GM23338 (cell line): Measurements from ENCODE around the gene CHP2. TPM values are rescaled to one million over a fixed set of nuclear protein-coding genes. Genes with fewer than 3 reads are reported as not detected.

Experiments
- ATAC-seq: fragments of 200-7000 bp; cut with Tn5 transposase; 3 replicates; pipeline ENCODE4 v1.9.1; 2020
- DNase-seq: peaks from one replicate; pipeline ENCODE4 v3.0.0-alpha.2; 2015; ENCODE audit warnings: low spot score
- H2AFZ ChIP-seq: fragments of 200-600 bp; sonication (generic); 2 replicates; pipeline ENCODE4 v1.8.0; 2016; ENCODE audit warnings: antibody characterized with exemption, mild to moderate bottlenecking, moderate library complexity
- H3F3A ChIP-seq: fragments of 200-600 bp; sonication (generic); replicated peaks from 2 replicates; pipeline ENCODE4 v1.8.0; 2017; ENCODE audit warnings: antibody characterized with exemption, mixed run types, low read depth
- H3K27ac ChIP-seq: fragments of 200-600 bp; sonication (generic); 2 replicates; pipeline ENCODE4 v1.6.1; 2016; ENCODE audit warnings: low read depth
- H3K27me3 ChIP-seq: fragments of 200-600 bp; sonication (generic); 2 replicates; pipeline ENCODE4 v1.8.0; 2016; ENCODE audit warnings: mild to moderate bottlenecking, mixed run types, moderate library complexity; ENCODE audit not compliant: insufficient read depth
- H3K36me3 ChIP-seq: fragments of 200-600 bp; sonication (generic); 2 replicates; pipeline ENCODE4 v1.8.0; 2016; ENCODE audit warnings: mild to moderate bottlenecking; ENCODE audit not compliant: insufficient read depth
- H3K4me1 ChIP-seq: fragments of 200-600 bp; sonication (generic); 2 replicates; pipeline ENCODE4 v1.8.0; 2016; ENCODE audit warnings: mild to moderate bottlenecking, moderate library complexity; ENCODE audit not compliant: insufficient read depth
- H3K4me2 ChIP-seq: fragments of 200-600 bp; sonication (generic); 2 replicates; pipeline ENCODE4 v1.7.1; 2017; ENCODE audit warnings: mixed run types
- H3K4me3 ChIP-seq: fragments of 200-600 bp; sonication (generic); 2 replicates; pipeline ENCODE4 v1.6.1; 2016; ENCODE audit warnings: mixed run types
- H3K79me2 ChIP-seq: fragments of 200-600 bp; sonication (generic); replicated peaks from 2 replicates; pipeline ENCODE4 v1.8.0; 2017; ENCODE audit warnings: mild to moderate bottlenecking; ENCODE audit not compliant: insufficient read depth
- H3K9me2 ChIP-seq: fragments of 200-600 bp; sonication (generic); 2 replicates; pipeline ENCODE4 v1.8.0; 2017; ENCODE audit not compliant: insufficient read depth
- H4K20me1 ChIP-seq: fragments of 200-600 bp; sonication (generic); replicated peaks from 2 replicates; pipeline ENCODE4 v1.8.0; 2017; ENCODE audit warnings: mild to moderate bottlenecking; ENCODE audit not compliant: insufficient read depth
- H3K27ac Mint-ChIP-seq: 2 replicates; pipeline ENCODE4 v1.8.0; 2020; ENCODE audit warnings: inconsistent platforms, mild to moderate bottlenecking, moderate library complexity, mixed read lengths
- H3K27me3 Mint-ChIP-seq: 3 replicates; pipeline ENCODE4 v1.8.0; 2022; ENCODE audit warnings: low read depth, mild to moderate bottlenecking, moderate library complexity, mixed read lengths, inconsistent platforms; ENCODE audit not compliant: insufficient read depth, poor library complexity
- H3K36me3 Mint-ChIP-seq: 3 replicates; pipeline ENCODE4 v1.8.0; 2021; ENCODE audit warnings: low read depth, mild to moderate bottlenecking, inconsistent platforms, moderate library complexity, mixed read lengths
- H3K4me1 Mint-ChIP-seq: 3 replicates; pipeline ENCODE4 v1.8.0; 2020; ENCODE audit warnings: mild to moderate bottlenecking, inconsistent platforms, mixed read lengths
- H3K4me3 Mint-ChIP-seq: 3 replicates; pipeline ENCODE4 v1.8.0; 2021; ENCODE audit warnings: moderate library complexity, mild to moderate bottlenecking, inconsistent platforms, mixed read lengths
- H3K9me3 Mint-ChIP-seq: 3 replicates; pipeline ENCODE4 v1.8.0; 2020; ENCODE audit warnings: moderate library complexity, mild to moderate bottlenecking, inconsistent platforms, mixed read lengths
- CREB1 ChIP-seq: fragments of 250-450 bp; sonication (Bioruptor Pico); IDR thresholded peaks from 2 replicates; pipeline ENCODE4 v1.5.0; 2020; ENCODE audit warnings: low read depth, mild to moderate bottlenecking, moderate library complexity
- EZH2phosphoT487 ChIP-seq: fragments of 200-600 bp; sonication (generic); IDR thresholded peaks from one replicate; pipeline ENCODE4 v1.8.1; 2018; ENCODE audit warnings: antibody characterized with exemption; ENCODE audit not compliant: unreplicated experiment
- JUNB ChIP-seq: IDR thresholded peaks from one replicate; pipeline ENCODE4 v1.6.1; 2016; ENCODE audit warnings: antibody characterized with exemption; ENCODE audit not compliant: unreplicated experiment
- STAT1 ChIP-seq: IDR thresholded peaks from one replicate; pipeline ENCODE4 v1.6.1; 2016; ENCODE audit warnings: antibody characterized with exemption; ENCODE audit not compliant: unreplicated experiment
- ZNF114 ChIP-seq: fragments of 250-450 bp; sonication (Bioruptor Pico); IDR thresholded peaks from 2 replicates; pipeline ENCODE4 v1.5.0; 2020; ENCODE audit warnings: mild to moderate bottlenecking, moderate library complexity
- ZNF331 ChIP-seq: fragments of 250-450 bp; sonication (Bioruptor Pico); IDR thresholded peaks from 2 replicates; pipeline ENCODE4 v1.5.0; 2020; ENCODE audit warnings: low read depth, mild to moderate bottlenecking, moderate library complexity
- polyA plus RNA-seq: library from polyadenylated mRNA; unstranded; fragments of >200 nt; fragmentation: Nextera tagmentation; extraction: Ambion mirVana; gene quantifications from 2 replicates; pipeline ENCODE4 v1.2.1, GENCODE V29; 2016
- total RNA-seq: library from RNA; depleted of rRNA; stranded (reverse); fragments of >200 nt; shearing (Covaris generic); gene quantifications from 2 replicates; pipeline ENCODE4 v1.2.3, GENCODE V29; 2014
- TF ChIP-seq, protein P1 (sequence below), 2 experiments: fragments of 200-600 bp in 1 of 2; sonication (generic) in 1 of 2; conservative IDR thresholded peaks; 2 replicates each; pipeline versions ENCODE4 v1.5.1 to v1.6.1; 2016 to 2017; ENCODE audit warnings: antibody characterized with exemption in 2 of 2, low read depth in 2 of 2, mild to moderate bottlenecking in 2 of 2, moderate library complexity in 1 of 2
- TF ChIP-seq, protein P2 (sequence below): IDR thresholded peaks from one replicate; pipeline ENCODE4 v1.6.1; 2018; ENCODE audit warnings: antibody characterized with exemption; ENCODE audit not compliant: unreplicated experiment
- TF ChIP-seq, protein P3 (sequence below): IDR thresholded peaks from 2 replicates; pipeline ENCODE4 v1.6.1; 2016; ENCODE audit warnings: antibody characterized with exemption

Gene CHP2
- total and polyA plus RNA-seq, 2 experiments from 2014 or later = 2.3 to 3.7 TPM

DNA sequence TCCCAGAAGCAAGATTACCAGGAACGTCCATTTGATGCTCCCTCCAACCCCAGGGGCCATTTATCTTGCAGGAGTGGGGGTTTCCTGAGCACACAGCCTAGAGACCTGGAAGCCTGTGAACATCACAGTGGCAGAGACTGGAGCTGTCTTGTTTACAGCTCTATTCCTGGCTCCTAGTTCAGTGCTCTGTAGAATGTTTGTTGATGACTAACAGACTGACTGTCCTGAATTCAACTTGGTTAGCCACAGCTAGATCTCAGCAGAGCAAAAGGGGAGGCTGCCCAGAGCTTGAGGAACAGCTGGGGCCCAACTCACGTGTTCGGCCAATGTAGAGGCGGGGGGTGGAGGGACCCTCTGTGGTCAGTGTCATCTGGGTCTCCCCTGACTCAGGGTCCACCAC is 48.4 kb upstream of the CHP2 start (continued):
- TF ChIP-seq, protein P1, sequence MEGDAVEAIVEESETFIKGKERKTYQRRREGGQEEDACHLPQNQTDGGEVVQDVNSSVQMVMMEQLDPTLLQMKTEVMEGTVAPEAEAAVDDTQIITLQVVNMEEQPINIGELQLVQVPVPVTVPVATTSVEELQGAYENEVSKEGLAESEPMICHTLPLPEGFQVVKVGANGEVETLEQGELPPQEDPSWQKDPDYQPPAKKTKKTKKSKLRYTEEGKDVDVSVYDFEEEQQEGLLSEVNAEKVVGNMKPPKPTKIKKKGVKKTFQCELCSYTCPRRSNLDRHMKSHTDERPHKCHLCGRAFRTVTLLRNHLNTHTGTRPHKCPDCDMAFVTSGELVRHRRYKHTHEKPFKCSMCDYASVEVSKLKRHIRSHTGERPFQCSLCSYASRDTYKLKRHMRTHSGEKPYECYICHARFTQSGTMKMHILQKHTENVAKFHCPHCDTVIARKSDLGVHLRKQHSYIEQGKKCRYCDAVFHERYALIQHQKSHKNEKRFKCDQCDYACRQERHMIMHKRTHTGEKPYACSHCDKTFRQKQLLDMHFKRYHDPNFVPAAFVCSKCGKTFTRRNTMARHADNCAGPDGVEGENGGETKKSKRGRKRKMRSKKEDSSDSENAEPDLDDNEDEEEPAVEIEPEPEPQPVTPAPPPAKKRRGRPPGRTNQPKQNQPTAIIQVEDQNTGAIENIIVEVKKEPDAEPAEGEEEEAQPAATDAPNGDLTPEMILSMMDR (conservative IDR thresholded peaks at IDR 0.05; ENCODE audit: low read depth in 2 of 2) = no peak
- TF ChIP-seq, protein P2, sequence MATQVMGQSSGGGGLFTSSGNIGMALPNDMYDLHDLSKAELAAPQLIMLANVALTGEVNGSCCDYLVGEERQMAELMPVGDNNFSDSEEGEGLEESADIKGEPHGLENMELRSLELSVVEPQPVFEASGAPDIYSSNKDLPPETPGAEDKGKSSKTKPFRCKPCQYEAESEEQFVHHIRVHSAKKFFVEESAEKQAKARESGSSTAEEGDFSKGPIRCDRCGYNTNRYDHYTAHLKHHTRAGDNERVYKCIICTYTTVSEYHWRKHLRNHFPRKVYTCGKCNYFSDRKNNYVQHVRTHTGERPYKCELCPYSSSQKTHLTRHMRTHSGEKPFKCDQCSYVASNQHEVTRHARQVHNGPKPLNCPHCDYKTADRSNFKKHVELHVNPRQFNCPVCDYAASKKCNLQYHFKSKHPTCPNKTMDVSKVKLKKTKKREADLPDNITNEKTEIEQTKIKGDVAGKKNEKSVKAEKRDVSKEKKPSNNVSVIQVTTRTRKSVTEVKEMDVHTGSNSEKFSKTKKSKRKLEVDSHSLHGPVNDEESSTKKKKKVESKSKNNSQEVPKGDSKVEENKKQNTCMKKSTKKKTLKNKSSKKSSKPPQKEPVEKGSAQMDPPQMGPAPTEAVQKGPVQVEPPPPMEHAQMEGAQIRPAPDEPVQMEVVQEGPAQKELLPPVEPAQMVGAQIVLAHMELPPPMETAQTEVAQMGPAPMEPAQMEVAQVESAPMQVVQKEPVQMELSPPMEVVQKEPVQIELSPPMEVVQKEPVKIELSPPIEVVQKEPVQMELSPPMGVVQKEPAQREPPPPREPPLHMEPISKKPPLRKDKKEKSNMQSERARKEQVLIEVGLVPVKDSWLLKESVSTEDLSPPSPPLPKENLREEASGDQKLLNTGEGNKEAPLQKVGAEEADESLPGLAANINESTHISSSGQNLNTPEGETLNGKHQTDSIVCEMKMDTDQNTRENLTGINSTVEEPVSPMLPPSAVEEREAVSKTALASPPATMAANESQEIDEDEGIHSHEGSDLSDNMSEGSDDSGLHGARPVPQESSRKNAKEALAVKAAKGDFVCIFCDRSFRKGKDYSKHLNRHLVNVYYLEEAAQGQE = no peak
- no peak for TF ChIP-seq ZNF114 (CRISPR knock-in tag)
- no peak for TF ChIP-seq EZH2phosphoT487
- no peak for TF ChIP-seq ZNF331 (CRISPR knock-in tag)
- TF ChIP-seq, protein P3, sequence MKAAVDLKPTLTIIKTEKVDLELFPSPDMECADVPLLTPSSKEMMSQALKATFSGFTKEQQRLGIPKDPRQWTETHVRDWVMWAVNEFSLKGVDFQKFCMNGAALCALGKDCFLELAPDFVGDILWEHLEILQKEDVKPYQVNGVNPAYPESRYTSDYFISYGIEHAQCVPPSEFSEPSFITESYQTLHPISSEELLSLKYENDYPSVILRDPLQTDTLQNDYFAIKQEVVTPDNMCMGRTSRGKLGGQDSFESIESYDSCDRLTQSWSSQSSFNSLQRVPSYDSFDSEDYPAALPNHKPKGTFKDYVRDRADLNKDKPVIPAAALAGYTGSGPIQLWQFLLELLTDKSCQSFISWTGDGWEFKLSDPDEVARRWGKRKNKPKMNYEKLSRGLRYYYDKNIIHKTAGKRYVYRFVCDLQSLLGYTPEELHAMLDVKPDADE = no peak
- no peak for TF ChIP-seq JUNB
- TF ChIP-seq CREB1 (CRISPR knock-in tag) = no peak
- no peak for TF ChIP-seq STAT1

DNA sequence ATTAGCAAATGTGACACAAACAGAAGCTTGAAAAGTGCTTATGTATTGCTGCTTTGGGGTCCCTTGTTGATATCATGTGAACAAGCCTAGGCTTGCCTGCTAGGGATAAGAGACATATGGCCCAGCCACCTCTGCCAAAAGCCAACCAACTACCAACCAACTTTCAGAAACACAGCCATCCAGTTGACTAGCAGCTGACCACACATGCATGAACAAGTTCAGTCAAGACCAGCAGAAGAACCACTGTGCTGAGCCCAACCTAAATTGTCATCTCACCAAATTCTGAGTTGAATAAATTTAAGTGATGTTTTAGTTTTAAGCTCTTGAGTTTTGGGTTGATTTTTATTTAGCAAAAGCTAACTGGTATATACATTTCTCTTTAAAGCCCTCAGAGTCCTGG is 45.3 kb upstream of the CHP2 start:
- Histone ChIP-seq H3K4me2 (no peak overlapping the region), H4K20me1 (no peaks in the 10 kb centered on the region), H3K4me1 (0 out of 2 replicates have a peak, but pooled peaks cover 5% of the 10 kb centered on the region), H3K27ac (no peak overlapping the region), H3K9me2 (no peaks in the 10 kb centered on the region; the same call in 1 of the 2 replicates), H3K4me3 (no peak overlapping the region), H3K27me3 (peaks cover 33% of the 10 kb centered on the region), H2AFZ (no peak overlapping the region), H3K36me3 (no peaks in the 10 kb centered on the region), H3F3A (no peaks in the 10 kb centered on the region), H3K79me2 (no peaks in the 10 kb centered on the region)
- ATAC-seq = no peak
- peaks cover 19% of the 10 kb centered on the region for H3K27me3 Mint-ChIP-seq
- TF ChIP-seq ZNF331 (CRISPR knock-in tag) = peak; percentile 98
- TF ChIP-seq, protein P1 (conservative IDR thresholded peaks at IDR 0.05; ENCODE audit: low read depth in 2 of 2) = no peak
- DNase-seq = no peak
- H3K4me1 Mint-ChIP-seq = peaks cover 3% of the 10 kb centered on the region; the same call in 2 of the 3 replicates
- peaks cover 17% of the 10 kb centered on the region for H3K36me3 Mint-ChIP-seq
- no peak overlapping the region for H3K27ac Mint-ChIP-seq
- H3K4me3 Mint-ChIP-seq = no peak overlapping the region
- peaks cover 24% of the 10 kb centered on the region for H3K9me3 Mint-ChIP-seq
